GM18508 (cell line): ENCODE results near the gene KRTAP20-4.

Experiments
- ATAC-seq: cut with Tn5 transposase; IDR thresholded peaks from one replicate; pipeline ENCODE4 v1.9.1; 2021; ENCODE audit warnings: moderate number of reproducible peaks; ENCODE audit not compliant: insufficient read depth, unreplicated experiment

Gene KRTAP20-4

GRCh38 chr21:30646904-30647414 lies 26.5 kb downstream of the KRTAP20-4 start:
- no peak for ATAC-seq

DNA sequence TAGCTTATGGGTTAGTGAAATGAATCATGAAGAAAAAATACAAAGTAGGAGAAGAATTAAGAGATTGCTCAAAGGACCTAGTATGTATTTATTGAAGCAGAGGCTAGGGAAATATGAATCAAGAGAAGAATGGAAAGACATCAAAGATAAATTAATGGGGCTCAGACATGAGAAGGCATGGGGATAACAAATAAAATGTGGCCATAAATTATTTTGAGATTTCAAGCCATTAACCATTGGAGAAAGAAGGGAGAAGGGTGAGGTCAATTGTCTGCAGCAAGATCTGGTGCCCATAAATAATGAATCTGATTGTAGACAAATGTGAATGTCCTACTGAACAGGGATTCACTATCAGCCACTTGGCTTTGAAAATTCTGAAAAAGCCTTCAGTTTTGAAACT lies 32.5 kb downstream of the KRTAP20-4 start:
- ATAC-seq = no peak

DNA sequence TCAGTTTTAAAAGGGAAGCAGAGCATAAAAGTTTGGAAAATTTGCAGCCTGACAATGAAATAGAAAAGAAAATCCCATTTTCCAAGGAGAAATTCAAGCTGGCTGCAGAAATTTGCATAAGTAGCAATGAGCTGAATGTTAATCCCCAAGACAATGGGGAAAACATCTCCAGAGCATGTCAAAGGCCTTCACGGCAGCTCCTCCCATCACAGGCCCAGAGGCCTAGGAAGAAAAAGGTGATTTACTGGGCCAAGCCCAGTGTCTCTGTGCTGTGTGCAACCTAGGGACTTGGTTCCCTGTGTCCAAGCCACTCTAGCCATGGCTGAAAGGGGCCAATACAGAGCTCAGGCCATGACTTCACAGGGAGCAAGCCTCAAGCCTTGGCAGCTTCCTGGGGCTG lies 48.3 kb downstream of the KRTAP20-4 start:
- ATAC-seq = no peak
